Measurements from ENCODE around the gene KCNMA1. TPM values are rescaled to one million over a fixed set of nuclear protein-coding genes. Genes with fewer than 3 reads are reported as not detected.

The KCNMA1 gene
- total RNA-seq, 1 experiment from 2014 or later, result 1.8 TPM

GRCh38 chr10:77249901-77250459, 387.6 kb downstream of the KCNMA1 start:
- H3K4me1 ChIP-seq (replicated peaks), result peaks cover 7% of the 10 kb centered on the region
- H3K36me3 ChIP-seq, result no peaks in the 10 kb centered on the region
- no peak for DNase-seq (ENCODE audit: low read depth in 1 of 2, low spot score in 2 of 2)
- no peaks in the 10 kb centered on the region for H3K27me3 ChIP-seq (replicated peaks)
- no peak overlapping the region for H3K27ac ChIP-seq
- H3K4me3 ChIP-seq, result no peak overlapping the region
- no peaks in the 10 kb centered on the region for H3K9me3 ChIP-seq (replicated peaks)

DNA sequence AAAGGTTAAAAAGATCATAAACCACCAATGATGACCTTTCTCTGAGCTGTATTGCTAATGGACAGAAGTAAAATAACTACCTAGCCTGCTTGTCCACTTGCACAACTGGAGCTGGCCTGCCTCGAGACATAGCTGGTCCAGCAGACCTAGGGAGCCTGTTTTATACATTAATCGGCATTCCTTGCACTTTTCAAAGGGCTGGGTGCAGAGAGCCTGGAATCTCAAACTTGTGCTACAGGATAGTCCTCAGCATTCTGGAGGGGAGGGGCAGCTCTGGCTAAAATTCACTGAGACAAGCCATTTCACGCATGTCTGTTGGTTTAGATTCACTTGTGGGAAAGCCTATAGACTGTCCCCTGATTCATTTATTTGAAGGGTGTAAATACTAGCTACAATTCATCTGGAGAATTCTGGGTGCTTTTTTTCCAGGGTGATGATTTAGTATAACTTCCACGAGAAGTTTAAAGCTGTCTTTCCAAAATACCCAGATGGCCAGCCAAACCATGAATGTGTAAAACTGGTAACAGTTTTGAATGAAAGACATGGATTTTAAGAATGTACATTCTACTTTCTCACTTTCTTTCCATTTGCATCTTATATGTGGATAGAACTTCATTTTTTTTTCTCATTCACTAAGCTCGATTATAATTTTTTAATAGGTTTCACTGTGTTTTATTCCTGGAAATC, 389.4 kb downstream of the KCNMA1 start:
- Histone ChIP-seq H3K4me1 (replicated peaks) (peaks cover 7% of the 10 kb centered on the region), H3K36me3 (no peaks in the 10 kb centered on the region), H3K27me3 (replicated peaks) (no peaks in the 10 kb centered on the region), H3K4me3 (no peak overlapping the region), H3K9me3 (replicated peaks) (no peaks in the 10 kb centered on the region), H3K27ac (no peak overlapping the region)
- DNase-seq (ENCODE audit: low read depth in 1 of 2, low spot score in 2 of 2), result no peak

DNA sequence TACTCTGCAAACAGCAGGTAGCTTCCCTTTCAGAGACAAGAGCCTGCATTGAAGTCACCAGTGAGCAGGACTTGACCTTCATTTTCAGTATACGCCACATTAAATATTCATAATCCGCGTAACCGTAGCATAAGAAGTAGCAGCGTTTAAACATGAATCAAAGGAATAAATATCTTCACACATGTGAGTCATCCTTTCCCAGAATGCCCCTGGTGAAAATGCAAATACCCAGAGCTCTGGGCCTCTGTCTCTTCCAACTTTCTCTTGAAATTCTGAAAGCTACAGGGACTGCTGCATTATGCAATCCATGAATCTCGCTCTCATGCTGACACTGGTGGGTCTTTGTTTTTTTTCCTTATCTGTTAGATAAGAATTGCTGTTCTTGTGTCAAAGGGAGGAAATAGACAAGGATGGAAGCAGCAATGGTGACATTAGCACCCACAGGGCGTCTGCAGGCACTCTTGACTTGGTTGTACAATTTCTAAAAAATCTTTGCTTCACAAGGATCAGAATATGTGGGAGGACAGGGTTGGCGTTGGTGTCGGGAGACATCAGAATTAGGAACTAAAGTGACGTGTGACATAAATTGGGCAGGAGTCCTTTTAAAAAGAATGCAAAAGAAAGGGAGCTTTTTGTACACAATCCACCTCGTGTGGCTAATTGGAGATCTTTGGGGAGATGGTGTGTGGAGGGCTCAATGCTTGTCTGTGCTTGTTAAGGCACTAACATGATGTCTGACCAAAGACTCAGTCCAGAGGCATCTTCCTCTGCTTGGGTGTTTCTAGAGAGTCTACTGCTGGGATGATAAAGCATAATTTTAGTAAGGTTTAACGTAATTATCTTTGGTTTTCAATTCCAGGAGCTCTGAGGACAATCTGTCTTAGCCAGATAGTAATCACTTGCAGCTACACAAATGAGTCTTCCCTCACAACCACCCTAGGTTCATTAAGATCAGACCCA, 390.3 kb downstream of the KCNMA1 start:
- no peak for DNase-seq (ENCODE audit: low read depth in 1 of 2, low spot score in 2 of 2)
- peaks cover 13% of the 10 kb centered on the region for H3K4me1 ChIP-seq (replicated peaks)
- H3K9me3 ChIP-seq (replicated peaks), result no peaks in the 10 kb centered on the region
- H3K27me3 ChIP-seq (replicated peaks), result no peaks in the 10 kb centered on the region
- no peaks in the 10 kb centered on the region for H3K36me3 ChIP-seq
- no peak overlapping the region for H3K27ac ChIP-seq
- no peak overlapping the region for H3K4me3 ChIP-seq

DNA sequence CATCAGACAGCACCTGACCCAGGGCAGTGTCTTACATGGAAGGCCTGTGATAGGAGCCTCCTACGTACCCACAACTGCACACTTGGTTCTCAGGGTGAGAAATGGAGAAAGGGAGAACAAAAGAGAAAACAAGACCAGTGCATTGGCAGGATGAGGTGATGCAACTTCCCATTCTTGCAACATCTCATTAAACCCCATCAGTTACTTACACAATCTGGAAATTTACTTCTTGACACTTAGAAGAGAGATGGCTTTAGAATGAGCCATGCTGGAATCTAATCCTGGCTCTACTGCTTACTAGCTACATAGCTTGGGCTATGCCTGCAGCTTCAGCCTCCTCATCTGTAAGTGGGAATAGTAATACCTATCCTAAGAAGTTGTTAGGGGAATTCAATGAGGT, 391.7 kb downstream of the KCNMA1 start:
- DNase-seq (ENCODE audit: low read depth in 1 of 2, low spot score in 2 of 2), result no peak

DNA sequence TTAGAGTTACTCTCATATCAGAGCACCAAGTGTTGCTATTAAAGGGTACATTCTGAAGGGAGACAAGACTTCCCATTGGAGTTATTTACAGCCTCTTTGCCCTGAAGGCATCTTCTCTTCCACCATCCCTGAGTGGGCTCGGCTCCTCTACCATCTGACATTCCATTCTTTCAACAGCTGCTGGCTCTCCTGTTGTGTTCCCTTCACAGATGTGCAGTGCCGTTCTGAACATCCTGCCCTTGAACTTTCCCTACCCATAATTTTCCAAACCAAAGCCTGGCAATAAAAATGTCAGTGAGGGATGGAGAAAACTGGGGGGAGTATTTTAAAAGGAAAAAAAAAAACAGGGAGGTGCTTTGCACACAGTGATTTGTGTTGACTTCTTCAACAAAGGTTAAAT, 392.9 kb downstream of the KCNMA1 start:
- H3K4me1 ChIP-seq (replicated peaks), result peaks cover 16% of the 10 kb centered on the region
- DNase-seq (ENCODE audit: low read depth in 1 of 2, low spot score in 2 of 2), result no peak
- H3K9me3 ChIP-seq (replicated peaks), result no peaks in the 10 kb centered on the region
- H3K4me3 ChIP-seq, result no peak overlapping the region
- H3K36me3 ChIP-seq, result no peaks in the 10 kb centered on the region
- H3K27me3 ChIP-seq (replicated peaks), result no peaks in the 10 kb centered on the region
- H3K27ac ChIP-seq, result no peak overlapping the region

More for the DNA sequence above, 391.7 kb downstream of the KCNMA1 start:
- H3K9me3 ChIP-seq (replicated peaks), result no peaks in the 10 kb centered on the region
- H3K4me1 ChIP-seq (replicated peaks), result peaks cover 16% of the 10 kb centered on the region
- H3K36me3 ChIP-seq, result no peaks in the 10 kb centered on the region
- no peaks in the 10 kb centered on the region for H3K27me3 ChIP-seq (replicated peaks)
- no peak overlapping the region for H3K4me3 ChIP-seq
- H3K27ac ChIP-seq, result no peak overlapping the region

DNA sequence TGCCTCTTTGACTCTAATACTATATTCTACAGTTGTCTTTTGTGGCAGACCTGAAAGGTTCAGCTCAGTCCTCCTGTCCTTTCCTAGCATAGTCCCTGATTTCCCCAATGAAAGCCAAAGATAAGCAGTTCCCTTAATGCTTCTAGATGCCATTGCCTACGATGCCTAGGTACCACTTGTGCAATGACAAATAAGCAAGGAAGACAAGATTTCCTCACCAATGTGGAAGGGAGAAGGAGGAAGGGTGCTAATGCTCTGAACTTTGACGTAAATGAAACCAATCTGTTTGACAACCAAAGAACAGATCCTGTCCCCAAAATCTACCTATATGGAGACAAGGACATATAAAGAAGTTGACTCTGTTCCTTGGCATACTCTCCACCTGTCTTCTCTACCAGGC, 393.3 kb downstream of the KCNMA1 start:
- H3K4me1 ChIP-seq (replicated peaks), result peaks cover 16% of the 10 kb centered on the region
- H3K36me3 ChIP-seq, result no peaks in the 10 kb centered on the region
- no peak overlapping the region for H3K4me3 ChIP-seq
- H3K27me3 ChIP-seq (replicated peaks), result no peaks in the 10 kb centered on the region; the same call in 1 of the 2 replicates
- H3K9me3 ChIP-seq (replicated peaks), result no peaks in the 10 kb centered on the region
- no peak overlapping the region for H3K27ac ChIP-seq
- no peak for DNase-seq (ENCODE audit: low read depth in 1 of 2, low spot score in 2 of 2)

GRCh38 chr10:77241350-77241725, 396.3 kb downstream of the KCNMA1 start:
- Histone ChIP-seq H3K9me3 (replicated peaks) (no peaks in the 10 kb centered on the region), H3K27ac (no peak overlapping the region), H3K4me1 (replicated peaks) (peaks cover 16% of the 10 kb centered on the region), H3K4me3 (no peak overlapping the region), H3K27me3 (replicated peaks) (no peaks in the 10 kb centered on the region; the same call in 1 of the 2 replicates), H3K36me3 (no peaks in the 10 kb centered on the region)
- no peak for DNase-seq (ENCODE audit: low read depth in 1 of 2, low spot score in 2 of 2)

DNA sequence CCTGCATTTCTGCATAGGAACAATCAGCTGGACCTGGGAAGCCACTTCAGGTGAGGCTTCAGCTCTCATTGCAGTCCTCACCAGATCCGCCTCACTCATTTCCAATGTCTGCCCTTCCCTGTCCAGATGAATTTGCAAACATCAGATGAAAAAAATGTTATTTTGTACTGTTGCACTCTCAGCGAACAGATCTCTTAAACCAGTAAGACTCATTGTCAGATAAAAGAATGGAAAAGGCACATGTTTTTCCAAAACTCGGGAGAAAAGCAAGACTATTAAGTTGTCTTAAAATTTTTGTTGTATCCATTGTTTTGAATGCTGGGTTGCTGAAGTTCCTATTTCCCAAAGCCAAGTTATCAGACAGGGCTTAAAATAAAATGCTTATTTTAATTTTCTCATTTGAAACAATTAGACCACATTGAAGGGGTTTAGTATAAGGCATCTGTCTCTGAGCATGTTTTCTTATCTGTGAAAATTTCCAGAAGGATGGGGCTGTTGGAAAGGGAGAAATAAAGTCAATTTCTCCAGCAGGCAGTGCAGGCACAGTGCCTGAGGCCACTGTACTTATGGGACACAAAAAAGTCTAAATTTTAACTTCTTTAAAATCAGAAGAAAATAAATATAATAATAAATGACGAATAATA, 396.8 kb downstream of the KCNMA1 start:
- no peaks in the 10 kb centered on the region for H3K36me3 ChIP-seq
- no peak overlapping the region for H3K27ac ChIP-seq
- no peak overlapping the region for H3K4me3 ChIP-seq
- peaks cover 16% of the 10 kb centered on the region for H3K4me1 ChIP-seq (replicated peaks)
- no peaks in the 10 kb centered on the region for H3K9me3 ChIP-seq (replicated peaks)
- no peaks in the 10 kb centered on the region; the same call in 1 of the 2 replicates for H3K27me3 ChIP-seq (replicated peaks)
- DNase-seq (ENCODE audit: low read depth in 1 of 2, low spot score in 2 of 2), result no peak

DNA sequence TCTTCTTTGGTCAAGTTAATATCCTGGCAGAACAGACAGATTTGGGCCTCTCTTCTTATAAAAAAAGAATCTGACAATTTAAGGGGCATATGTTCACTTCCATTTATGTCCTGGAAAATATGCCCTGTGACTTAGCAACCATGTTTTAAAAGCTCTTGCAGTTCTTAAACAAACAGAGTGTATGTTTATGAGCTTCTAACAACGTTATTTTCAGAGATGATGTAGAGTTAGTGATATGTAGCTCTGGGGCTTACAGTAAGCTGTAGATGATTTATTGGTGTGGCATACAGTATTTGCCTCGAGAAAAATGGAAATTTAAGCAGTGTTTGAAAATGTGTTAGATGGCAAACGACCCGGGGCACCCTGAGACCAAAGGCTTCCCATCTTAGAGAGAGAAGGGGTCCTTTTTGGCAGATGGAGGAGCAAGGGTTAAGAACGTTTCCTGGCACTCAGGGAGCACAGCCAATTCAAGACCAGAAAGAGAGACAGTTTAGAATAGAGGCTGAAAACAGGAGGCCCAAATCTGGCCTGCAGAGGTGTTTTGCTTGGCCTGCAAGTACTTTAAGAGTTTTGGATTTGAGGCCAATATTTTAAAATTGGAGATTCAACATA, 397.5 kb downstream of the KCNMA1 start:
- DNase-seq (ENCODE audit: low read depth in 1 of 2, low spot score in 2 of 2), result no peak
- H3K36me3 ChIP-seq, result no peaks in the 10 kb centered on the region
- H3K27me3 ChIP-seq (replicated peaks), result no peaks in the 10 kb centered on the region; the same call in 1 of the 2 replicates
- no peaks in the 10 kb centered on the region for H3K9me3 ChIP-seq (replicated peaks)
- H3K27ac ChIP-seq, result no peak overlapping the region
- H3K4me3 ChIP-seq, result no peak overlapping the region
- H3K4me1 ChIP-seq (replicated peaks), result peaks cover 16% of the 10 kb centered on the region

- no peak overlapping the region for H3K27ac ChIP-seq
- no peaks in the 10 kb centered on the region; the same call in 1 of the 2 replicates for H3K27me3 ChIP-seq (replicated peaks)
- no peak overlapping the region for H3K4me3 ChIP-seq
- H3K4me1 ChIP-seq (replicated peaks), result peaks cover under 1% of the 10 kb centered on the region
- no peaks in the 10 kb centered on the region for H3K9me3 ChIP-seq (replicated peaks)
- H3K36me3 ChIP-seq, result no peaks in the 10 kb centered on the region
- DNase-seq (ENCODE audit: low read depth in 1 of 2, low spot score in 2 of 2), result no peak
These were observed 400.5 kb downstream of the KCNMA1 start for GRCh38 chr10:77237120-77237519.

GRCh38 chr10:77236700-77237099, 400.9 kb downstream of the KCNMA1 start:
- no peak overlapping the region for H3K4me3 ChIP-seq
- no peak overlapping the region for H3K27ac ChIP-seq
- no peaks in the 10 kb centered on the region; the same call in 1 of the 2 replicates for H3K27me3 ChIP-seq (replicated peaks)
- DNase-seq (ENCODE audit: low read depth in 1 of 2, low spot score in 2 of 2), result no peak
- H3K9me3 ChIP-seq (replicated peaks), result no peaks in the 10 kb centered on the region
- no peaks in the 10 kb centered on the region for H3K36me3 ChIP-seq
- no peaks in the 10 kb centered on the region; the same call in none of the 2 replicates for H3K4me1 ChIP-seq (replicated peaks)

DNA sequence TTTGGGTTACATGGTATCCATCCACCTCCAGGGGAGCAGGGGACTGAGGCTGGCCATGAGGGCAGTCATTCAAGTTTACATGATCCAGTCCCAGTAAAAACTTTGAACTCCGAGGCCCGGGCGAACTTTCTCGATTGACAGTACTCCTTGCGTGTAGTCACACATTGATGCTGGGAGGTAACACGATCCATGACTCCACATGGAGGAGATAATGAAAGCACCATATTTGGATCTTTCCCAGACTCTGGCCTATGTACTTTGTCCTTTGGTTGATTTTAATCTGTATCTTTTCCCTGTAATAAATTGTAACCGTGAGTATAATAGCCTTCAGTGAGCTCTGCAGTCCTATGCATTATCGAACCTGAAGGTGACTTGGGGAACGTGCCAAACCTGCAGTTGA, 401.6 kb downstream of the KCNMA1 start:
- Histone ChIP-seq H3K27me3 (replicated peaks) (no peaks in the 10 kb centered on the region; the same call in 1 of the 2 replicates), H3K9me3 (replicated peaks) (no peaks in the 10 kb centered on the region), H3K36me3 (no peaks in the 10 kb centered on the region), H3K4me1 (replicated peaks) (no peaks in the 10 kb centered on the region; the same call in none of the 2 replicates), H3K27ac (no peak overlapping the region), H3K4me3 (no peak overlapping the region)
- no peak for DNase-seq (ENCODE audit: low read depth in 1 of 2, low spot score in 2 of 2)

GRCh38 chr10:77234599-77234998, 403.0 kb downstream of the KCNMA1 start:
- Histone ChIP-seq H3K27ac (no peak overlapping the region), H3K4me3 (no peak overlapping the region), H3K4me1 (replicated peaks) (peaks cover 8% of the 10 kb centered on the region), H3K27me3 (replicated peaks) (no peaks in the 10 kb centered on the region; the same call in 1 of the 2 replicates), H3K9me3 (replicated peaks) (no peaks in the 10 kb centered on the region), H3K36me3 (no peaks in the 10 kb centered on the region)
- no peak for DNase-seq (ENCODE audit: low read depth in 1 of 2, low spot score in 2 of 2)

Data from SJSA1 (cell line).